Loucy (cell line): ENCODE data around the gene DDX52.

Experiments
- EZH2phosphoT487 ChIP-seq: fragments of 200-600 bp; IDR thresholded peaks from 2 replicates; pipeline ENCODE4 v1.6.1; 2018; ENCODE audit warnings: antibody characterized with exemption, mild to moderate bottlenecking, moderate library complexity, borderline replicate concordance
- TF ChIP-seq, protein P1 (sequence below): fragments of 200-600 bp; sonication (generic); conservative IDR thresholded peaks from 2 replicates; pipeline ENCODE4 v1.5.1; 2014; ENCODE audit warnings: mild to moderate bottlenecking, antibody characterized with exemption, low read length

DNA sequence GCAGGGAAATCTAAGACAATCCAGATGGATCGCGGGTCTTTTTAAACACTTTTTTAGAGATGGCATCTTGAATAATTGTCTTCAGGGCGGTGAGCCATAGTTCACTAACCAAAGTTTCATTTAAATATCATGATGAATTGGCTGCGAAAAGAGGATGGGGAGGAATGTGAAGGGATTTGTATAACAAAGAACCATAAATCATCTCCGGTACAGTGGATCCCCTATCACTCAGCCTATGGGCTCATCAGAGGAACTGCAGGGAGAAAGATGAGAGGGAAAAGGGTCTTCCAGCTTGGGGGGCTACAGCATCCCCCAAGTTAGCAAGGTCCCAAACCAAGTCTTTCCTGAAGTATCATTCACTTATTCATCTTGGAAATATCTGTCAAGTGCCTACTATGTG, 16.7 kb upstream of the DDX52 start:
- TF ChIP-seq, protein P1, sequence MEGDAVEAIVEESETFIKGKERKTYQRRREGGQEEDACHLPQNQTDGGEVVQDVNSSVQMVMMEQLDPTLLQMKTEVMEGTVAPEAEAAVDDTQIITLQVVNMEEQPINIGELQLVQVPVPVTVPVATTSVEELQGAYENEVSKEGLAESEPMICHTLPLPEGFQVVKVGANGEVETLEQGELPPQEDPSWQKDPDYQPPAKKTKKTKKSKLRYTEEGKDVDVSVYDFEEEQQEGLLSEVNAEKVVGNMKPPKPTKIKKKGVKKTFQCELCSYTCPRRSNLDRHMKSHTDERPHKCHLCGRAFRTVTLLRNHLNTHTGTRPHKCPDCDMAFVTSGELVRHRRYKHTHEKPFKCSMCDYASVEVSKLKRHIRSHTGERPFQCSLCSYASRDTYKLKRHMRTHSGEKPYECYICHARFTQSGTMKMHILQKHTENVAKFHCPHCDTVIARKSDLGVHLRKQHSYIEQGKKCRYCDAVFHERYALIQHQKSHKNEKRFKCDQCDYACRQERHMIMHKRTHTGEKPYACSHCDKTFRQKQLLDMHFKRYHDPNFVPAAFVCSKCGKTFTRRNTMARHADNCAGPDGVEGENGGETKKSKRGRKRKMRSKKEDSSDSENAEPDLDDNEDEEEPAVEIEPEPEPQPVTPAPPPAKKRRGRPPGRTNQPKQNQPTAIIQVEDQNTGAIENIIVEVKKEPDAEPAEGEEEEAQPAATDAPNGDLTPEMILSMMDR: no peak
- no peak for TF ChIP-seq EZH2phosphoT487
